Mucosa of descending colon (tissue), 3 donors: ENCODE results near the gene TEP1. TPM values are rescaled to one million over a fixed set of nuclear protein-coding genes. Genes with fewer than 3 reads are reported as not detected.
A peak's percentile ranks its signal among the peaks of the same experiment; 100 is the strongest.

Experiments
- ATAC-seq: fragments of 200-7000 bp; cut with Tn5 transposase; one replicate; pipeline ENCODE4 v1.9.1; 2020; ENCODE audit warnings: mild to moderate bottlenecking, moderate library complexity
- DNase-seq, 3 donors: peaks; one replicate each; pipeline ENCODE4 v3.0.0-alpha.2; 2020
- H3K36me3 ChIP-seq: fragments of 200-600 bp; one replicate; pipeline ENCODE4 v1.8.0; 2021; ENCODE audit warnings: low read depth, mild to moderate bottlenecking
- H3K4me1 ChIP-seq: fragments of 200-600 bp; one replicate; pipeline ENCODE4 v1.8.0; 2021; ENCODE audit warnings: low read depth, mild to moderate bottlenecking
- H3K4me3 ChIP-seq: fragments of 200-600 bp; one replicate; pipeline ENCODE4 v1.8.0; 2021; ENCODE audit warnings: mild to moderate bottlenecking
- H3K9me3 ChIP-seq: fragments of 200-600 bp; one replicate; pipeline ENCODE4 v1.8.0; 2021; ENCODE audit warnings: mild to moderate bottlenecking
- intact Hi-C, 2 donors: fragments of 100-400 bp; cut with DNase I in 1 of 2; cut with micrococcal nuclease in 1 of 2; formaldehyde crosslinking; loops; one replicate each; pipeline versions ENCODE4 v1.11.0 to v1.11.1; 2022; cut with DNase I, micrococcal nuclease
- total RNA-seq, 3 donors: library from RNA; stranded (reverse); fragmentation: NEBNext Ultra II Directional in 2 of 3; extraction: Animal tissue kit (Norgen Biotek cat#: 25700) in 2 of 3; gene quantifications; one replicate each; pipeline versions ENCODE4 v1.2.1 to v1.2.4, GENCODE V29; 2021 to 2023
- TF ChIP-seq, protein P1 (sequence below): fragments of 200-600 bp; IDR thresholded peaks from one replicate; pipeline ENCODE4 v1.8.0; 2022; ENCODE audit warnings: antibody characterized with exemption, mild to moderate bottlenecking
- donor health status: DM: no; HTN: no; CAD: no; lungs with moderate emphysema.
- donor health status: DM: no; HTN: no; CAD: no.
- donor health status: DM: no; HTN: yes; CAD: no.

TEP1 gene
- total RNA-seq, 3 donors from 2014 or later: 68.7 to 121 (median 85.8) TPM

DNA sequence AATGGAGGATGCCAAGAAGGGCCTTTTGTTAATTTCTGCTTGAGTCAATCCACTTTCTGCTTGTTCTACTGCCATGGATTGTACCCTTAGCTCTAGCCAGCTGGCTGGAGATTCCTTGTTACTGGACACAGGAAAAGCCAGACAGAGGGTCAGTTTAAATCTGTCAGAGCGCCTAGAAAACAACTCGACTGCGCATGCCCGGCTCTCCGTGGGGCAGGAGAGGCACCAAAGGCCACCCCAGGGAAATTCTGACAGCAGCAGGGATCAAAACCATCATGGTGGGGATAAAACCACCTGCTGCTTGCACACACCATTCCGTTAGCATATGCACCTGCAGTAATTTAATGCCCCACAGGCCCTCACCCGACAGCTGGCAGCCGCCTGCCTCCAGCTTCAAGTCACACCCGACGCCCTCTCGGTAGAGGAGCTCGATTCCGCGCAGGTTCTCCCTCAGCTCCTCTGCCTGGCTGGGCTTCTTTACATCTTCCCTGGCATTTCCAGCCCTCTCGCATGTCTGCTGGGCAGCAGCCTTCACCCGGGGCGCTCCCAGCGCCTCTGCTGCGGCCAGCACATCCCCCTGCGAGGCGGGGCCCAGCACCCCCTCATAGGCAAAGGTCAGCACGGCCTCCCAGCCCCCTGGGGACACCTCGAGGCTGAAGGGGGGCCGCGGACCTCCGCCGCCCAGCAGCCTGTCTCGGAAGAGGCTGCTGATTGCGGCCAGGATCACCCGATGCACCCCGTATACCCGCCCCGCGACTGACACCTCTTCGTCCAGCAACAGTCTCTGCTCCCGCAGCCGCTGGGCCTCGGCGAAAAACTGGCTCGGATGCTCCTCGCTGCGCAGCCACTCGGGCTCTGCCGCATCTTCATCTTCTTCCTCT is 21.6 kb upstream of the TEP1 start:
- ATAC-seq (no peak), DNase-seq (peak in 1 of 3 donors; percentile 43)
- intact Hi-C loops: no loop called here
- no peak overlapping the region for H3K4me3 ChIP-seq
- TF ChIP-seq, protein P1, sequence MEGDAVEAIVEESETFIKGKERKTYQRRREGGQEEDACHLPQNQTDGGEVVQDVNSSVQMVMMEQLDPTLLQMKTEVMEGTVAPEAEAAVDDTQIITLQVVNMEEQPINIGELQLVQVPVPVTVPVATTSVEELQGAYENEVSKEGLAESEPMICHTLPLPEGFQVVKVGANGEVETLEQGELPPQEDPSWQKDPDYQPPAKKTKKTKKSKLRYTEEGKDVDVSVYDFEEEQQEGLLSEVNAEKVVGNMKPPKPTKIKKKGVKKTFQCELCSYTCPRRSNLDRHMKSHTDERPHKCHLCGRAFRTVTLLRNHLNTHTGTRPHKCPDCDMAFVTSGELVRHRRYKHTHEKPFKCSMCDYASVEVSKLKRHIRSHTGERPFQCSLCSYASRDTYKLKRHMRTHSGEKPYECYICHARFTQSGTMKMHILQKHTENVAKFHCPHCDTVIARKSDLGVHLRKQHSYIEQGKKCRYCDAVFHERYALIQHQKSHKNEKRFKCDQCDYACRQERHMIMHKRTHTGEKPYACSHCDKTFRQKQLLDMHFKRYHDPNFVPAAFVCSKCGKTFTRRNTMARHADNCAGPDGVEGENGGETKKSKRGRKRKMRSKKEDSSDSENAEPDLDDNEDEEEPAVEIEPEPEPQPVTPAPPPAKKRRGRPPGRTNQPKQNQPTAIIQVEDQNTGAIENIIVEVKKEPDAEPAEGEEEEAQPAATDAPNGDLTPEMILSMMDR: no peak
- no peaks in the 10 kb centered on the region for H3K36me3 ChIP-seq
- H3K9me3 ChIP-seq: no peaks in the 10 kb centered on the region
- H3K4me1 ChIP-seq: peaks cover 7% of the 10 kb centered on the region

DNA sequence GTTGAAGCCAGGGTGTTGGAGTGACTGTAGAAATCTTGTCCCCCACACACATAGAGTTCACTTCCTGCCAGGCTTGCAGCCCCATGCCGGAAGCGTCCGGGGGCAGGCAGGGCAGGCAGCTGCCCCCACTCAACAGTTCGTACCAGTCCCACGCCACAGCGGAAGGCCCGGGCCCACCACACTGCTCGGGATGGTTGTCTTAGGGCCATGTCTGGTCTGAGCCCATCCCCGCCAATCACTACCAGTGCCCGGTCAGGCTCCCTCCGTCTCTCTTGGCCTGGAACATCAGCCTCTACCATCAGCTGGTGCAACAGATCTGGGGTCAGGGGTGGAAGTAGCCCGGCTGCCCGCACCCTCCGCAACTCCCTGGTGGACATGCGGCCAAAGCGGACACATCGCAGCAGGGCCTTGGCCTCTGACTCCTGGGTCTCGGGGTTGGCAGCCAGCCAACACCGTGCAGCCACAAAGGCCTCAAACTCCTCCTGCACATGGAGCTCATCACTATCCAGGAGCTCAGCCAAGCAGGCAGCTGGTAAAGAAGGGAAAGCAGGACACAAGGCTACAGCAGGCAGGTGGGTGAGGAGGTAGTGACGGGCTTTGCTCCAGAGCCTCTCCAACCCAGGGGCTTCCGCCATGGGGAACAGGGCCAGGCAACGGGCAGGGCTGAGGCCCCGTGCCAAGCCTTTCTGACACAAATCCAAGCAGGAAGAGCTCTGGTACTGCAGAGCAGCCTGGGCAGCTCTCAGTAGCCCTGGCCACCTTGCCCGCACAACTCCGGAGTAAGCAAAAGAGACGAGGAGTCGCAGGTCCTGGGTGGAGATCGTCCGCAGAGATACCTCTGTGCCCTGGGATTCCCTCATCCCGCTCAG is 16.7 kb upstream of the TEP1 start:
- ATAC-seq: peak; percentile 77
- peak in 2 of 3 donors; percentile 73 to 78 for DNase-seq

DNA sequence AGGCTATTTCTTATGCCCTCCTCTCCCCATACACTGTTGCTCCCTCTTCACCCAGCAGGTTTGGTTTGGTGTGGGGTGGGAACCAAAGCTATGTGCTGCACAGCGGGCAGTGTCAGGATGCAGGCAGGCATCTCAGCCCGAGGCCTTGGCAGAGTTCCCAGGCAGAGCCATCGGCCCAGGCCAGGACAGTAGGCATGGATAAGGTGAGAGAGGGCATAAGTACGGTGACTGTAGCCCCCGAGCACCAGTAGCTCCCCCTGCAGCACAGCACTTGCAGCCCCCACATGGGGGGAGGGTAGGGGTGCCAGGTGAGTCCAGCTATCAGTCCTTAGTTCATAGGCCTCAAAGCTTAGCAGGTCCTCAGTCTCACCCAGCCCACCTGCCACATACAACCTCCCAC is 15.5 kb upstream of the TEP1 start:
- DNase-seq: no peak
- H3K9me3 ChIP-seq: no peaks in the 10 kb centered on the region
- TF ChIP-seq, protein P1: no peak
- H3K36me3 ChIP-seq: no peaks in the 10 kb centered on the region
- intact Hi-C loops: no loop called here
- ATAC-seq: no peak
- H3K4me3 ChIP-seq: no peak overlapping the region
- peaks cover 7% of the 10 kb centered on the region for H3K4me1 ChIP-seq

More for the DNA sequence above, 16.7 kb upstream of the TEP1 start:
- Histone ChIP-seq H3K9me3 (no peaks in the 10 kb centered on the region), H3K4me3 (no peak overlapping the region), H3K36me3 (no peaks in the 10 kb centered on the region), H3K4me1 (peaks cover 7% of the 10 kb centered on the region)
- intact Hi-C loops: no loop called here
- TF ChIP-seq, protein P1: no peak

DNA sequence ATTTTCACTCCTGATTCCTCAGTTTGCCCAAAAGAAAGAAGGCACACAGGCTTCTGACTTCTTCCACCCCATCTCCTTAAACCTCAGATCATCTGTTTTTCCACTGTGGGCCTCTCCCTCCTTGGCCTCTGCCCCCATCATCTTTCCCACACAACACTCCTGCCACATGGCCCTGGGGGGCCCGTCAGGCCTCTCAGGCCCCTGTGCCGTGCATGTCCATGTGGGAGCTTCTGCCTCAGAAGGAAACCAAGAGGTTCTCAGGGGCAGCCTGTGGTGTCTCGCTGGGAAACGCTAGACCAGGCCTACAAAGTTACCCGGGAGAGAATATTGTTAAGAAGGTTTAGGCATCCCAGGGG is 14.7 kb upstream of the TEP1 start:
- ATAC-seq (no peak), DNase-seq (no peak)
- TF ChIP-seq, protein P1: no peak
- Histone ChIP-seq H3K4me1 (peaks cover 8% of the 10 kb centered on the region), H3K36me3 (no peaks in the 10 kb centered on the region), H3K9me3 (no peaks in the 10 kb centered on the region), H3K4me3 (no peak overlapping the region)
- intact Hi-C loops: no loop called here

DNA sequence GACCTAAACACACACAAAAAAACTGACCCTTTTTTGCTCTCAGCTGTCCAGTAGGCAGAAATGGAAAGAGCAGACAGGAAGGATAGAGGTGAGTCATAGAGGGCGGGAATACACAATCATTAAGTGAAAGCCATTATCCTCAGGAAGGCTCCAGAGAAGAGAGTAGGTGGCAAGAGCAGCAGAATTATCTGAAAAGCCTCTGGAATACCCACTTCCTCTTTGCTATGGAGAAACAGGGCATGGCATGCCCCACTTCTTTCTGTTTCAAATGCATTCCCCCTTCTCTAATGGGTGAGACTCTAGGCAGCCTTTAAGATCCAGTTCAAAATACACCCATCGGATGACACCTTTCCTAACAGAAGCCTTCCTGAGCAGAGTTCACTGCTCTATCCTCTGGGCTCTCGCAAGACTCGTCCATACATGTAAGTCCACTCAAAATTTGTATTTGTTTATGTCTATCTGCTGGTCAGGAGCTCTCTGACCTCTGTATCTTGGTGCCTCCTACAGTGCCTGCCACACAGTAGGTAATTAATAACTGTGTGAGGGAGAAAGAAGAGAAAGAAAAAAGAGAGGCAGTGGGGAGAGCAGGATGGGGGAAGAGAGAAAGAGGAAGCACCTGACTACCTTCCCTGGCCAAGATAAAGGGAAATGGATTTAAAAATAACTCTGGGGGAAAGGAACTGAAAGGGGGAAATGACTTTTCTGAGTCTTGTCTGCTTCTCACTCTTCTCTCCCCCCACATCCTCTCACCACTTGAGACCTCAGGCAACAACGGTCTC is 14.1 kb upstream of the TEP1 start:
- no peaks in the 10 kb centered on the region for H3K36me3 ChIP-seq
- TF ChIP-seq, protein P1: no peak
- intact Hi-C loops: no loop called here
- ATAC-seq: peak; percentile 87
- no peaks in the 10 kb centered on the region for H3K9me3 ChIP-seq
- H3K4me3 ChIP-seq: no peak overlapping the region
- peak in 1 of 3 donors; percentile 36 for DNase-seq
- peaks cover 13% of the 10 kb centered on the region for H3K4me1 ChIP-seq
